ENCODE results near the gene CAPN2.
"Not testable (repeated sequence)": the region's sequence is repeated elsewhere in the genome, so short reads cannot be mapped to it uniquely, and the experiment has no call there.

CAPN2 gene

GRCh38 chr1:223792046-223792445, 79.7 kb downstream of the CAPN2 start:
- no peak for DNase-seq (ENCODE audit: low read depth in 2 of 2)

GRCh38 chr1:223793716-223794115, 81.4 kb downstream of the CAPN2 start:
- no peak for DNase-seq (ENCODE audit: low read depth in 2 of 2)

- no peak for DNase-seq (ENCODE audit: low read depth in 2 of 2)
These were observed 82.0 kb downstream of the CAPN2 start for GRCh38 chr1:223794136-223794880.

GRCh38 chr1:223796210-223796609, 83.9 kb downstream of the CAPN2 start:
- DNase-seq (ENCODE audit: low read depth in 2 of 2): no peak

GRCh38 chr1:223802032-223802431, 89.7 kb downstream of the CAPN2 start:
- DNase-seq (ENCODE audit: low read depth in 2 of 2): no peak

GRCh38 chr1:223802602-223803001, 90.3 kb downstream of the CAPN2 start:
- DNase-seq (ENCODE audit: low read depth in 2 of 2): no peak

- no peak for DNase-seq (ENCODE audit: low read depth in 2 of 2)
These were observed 90.9 kb downstream of the CAPN2 start for GRCh38 chr1:223803211-223803610.

- not testable (repeated sequence) for DNase-seq (ENCODE audit: low read depth in 2 of 2)
These were observed 97.6 kb downstream of the CAPN2 start for GRCh38 chr1:223809905-223810304.

GRCh38 chr1:223810586-223810985, 98.2 kb downstream of the CAPN2 start:
- DNase-seq (ENCODE audit: low read depth in 2 of 2): no peak

GRCh38 chr1:223811634-223812101, 99.3 kb downstream of the CAPN2 start:
- no peak for DNase-seq (ENCODE audit: low read depth in 2 of 2)

GRCh38 chr1:223813645-223814044, 101.3 kb downstream of the CAPN2 start:
- no peak for DNase-seq (ENCODE audit: low read depth in 2 of 2)

GRCh38 chr1:223815020-223815853, 102.9 kb downstream of the CAPN2 start:
- DNase-seq (ENCODE audit: low read depth in 2 of 2): no peak

GRCh38 chr1:223815865-223816264, 103.5 kb downstream of the CAPN2 start:
- no peak for DNase-seq (ENCODE audit: low read depth in 2 of 2)

GRCh38 chr1:223817265-223817664, 104.9 kb downstream of the CAPN2 start:
- not testable (repeated sequence) for DNase-seq (ENCODE audit: low read depth in 2 of 2)

GRCh38 chr1:223819730-223820514, 107.6 kb downstream of the CAPN2 start:
- no peak for DNase-seq (ENCODE audit: low read depth in 2 of 2)

- DNase-seq (ENCODE audit: low read depth in 2 of 2): no peak
These were observed 108.1 kb downstream of the CAPN2 start for GRCh38 chr1:223820515-223820858.

GRCh38 chr1:223820971-223821370, 108.6 kb downstream of the CAPN2 start:
- DNase-seq (ENCODE audit: low read depth in 2 of 2): no peak

GRCh38 chr1:223824287-223824686, 111.9 kb downstream of the CAPN2 start:
- DNase-seq (ENCODE audit: low read depth in 2 of 2): no peak

GRCh38 chr1:223824712-223825111, 112.4 kb downstream of the CAPN2 start:
- DNase-seq (ENCODE audit: low read depth in 2 of 2): no peak
